ENCODE measurements around the gene MACROD2.

The MACROD2 gene

GRCh38 chr20:15814911-15815310 lies 1819.6 kb downstream of the MACROD2 start:
- DNase-seq (ENCODE audit: low spot score) = no peak

GRCh38 chr20:15817351-15817750 lies 1822.0 kb downstream of the MACROD2 start:
- no peak for DNase-seq (ENCODE audit: low spot score)

- no peak for DNase-seq (ENCODE audit: low spot score)
These were observed 1823.3 kb downstream of the MACROD2 start for GRCh38 chr20:15818651-15819071.

- no peak for DNase-seq (ENCODE audit: low spot score)
These were observed 1828.4 kb downstream of the MACROD2 start for GRCh38 chr20:15823718-15824117.

GRCh38 chr20:15827628-15828027 lies 1832.3 kb downstream of the MACROD2 start:
- DNase-seq (ENCODE audit: low spot score) = no peak

GRCh38 chr20:15831201-15831600 lies 1835.9 kb downstream of the MACROD2 start:
- no peak for DNase-seq (ENCODE audit: low spot score)

- DNase-seq (ENCODE audit: low spot score) = no peak
These were observed 1837.2 kb downstream of the MACROD2 start for GRCh38 chr20:15832512-15832911.

- DNase-seq (ENCODE audit: low spot score) = no peak
These were observed 1839.5 kb downstream of the MACROD2 start for GRCh38 chr20:15834857-15835256.

- no peak for DNase-seq (ENCODE audit: low spot score)
These were observed 1840.5 kb downstream of the MACROD2 start for GRCh38 chr20:15835811-15836210.

- no peak for DNase-seq (ENCODE audit: low spot score)
These were observed 1841.3 kb downstream of the MACROD2 start for GRCh38 chr20:15836634-15837033.

GRCh38 chr20:15837563-15837962 lies 1842.2 kb downstream of the MACROD2 start:
- DNase-seq (ENCODE audit: low spot score) = no peak

- no peak for DNase-seq (ENCODE audit: low spot score)
These were observed 1843.2 kb downstream of the MACROD2 start for GRCh38 chr20:15838466-15838865.

- DNase-seq (ENCODE audit: low spot score) = no peak
These were observed 1845.5 kb downstream of the MACROD2 start for GRCh38 chr20:15840636-15841301.

GRCh38 chr20:15842872-15843271 lies 1847.6 kb downstream of the MACROD2 start:
- DNase-seq (ENCODE audit: low spot score) = no peak

- no peak for DNase-seq (ENCODE audit: low spot score)
These were observed 1848.5 kb downstream of the MACROD2 start for GRCh38 chr20:15843777-15844176.

GRCh38 chr20:15847196-15847784 lies 1852.0 kb downstream of the MACROD2 start:
- DNase-seq (ENCODE audit: low spot score) = no peak

- DNase-seq (ENCODE audit: low spot score) = no peak
These were observed 1852.8 kb downstream of the MACROD2 start for GRCh38 chr20:15848126-15848525.

- no peak for DNase-seq (ENCODE audit: low spot score)
These were observed 1853.8 kb downstream of the MACROD2 start for GRCh38 chr20:15848995-15849610.

- no peak for DNase-seq (ENCODE audit: low spot score)
These were observed 1856.4 kb downstream of the MACROD2 start for GRCh38 chr20:15851576-15852215.

GRCh38 chr20:15854911-15855310 lies 1859.6 kb downstream of the MACROD2 start:
- no peak for DNase-seq (ENCODE audit: low spot score)

- DNase-seq (ENCODE audit: low spot score) = no peak
These were observed 1862.0 kb downstream of the MACROD2 start for GRCh38 chr20:15857173-15857784.

GRCh38 chr20:15859061-15859460 lies 1863.7 kb downstream of the MACROD2 start:
- DNase-seq (ENCODE audit: low spot score) = no peak

GRCh38 chr20:15860850-15861249 lies 1865.5 kb downstream of the MACROD2 start:
- no peak for DNase-seq (ENCODE audit: low spot score)

All from kidney capillary endothelial cell (primary cell).